ENCODE data around the gene PCYT1A. TPM values are rescaled to one million over a fixed set of nuclear protein-coding genes. Genes with fewer than 3 reads are reported as not detected.

PCYT1A gene
- total RNA-seq, 1 experiment from 2014 or later, result 63.8 TPM

DNA sequence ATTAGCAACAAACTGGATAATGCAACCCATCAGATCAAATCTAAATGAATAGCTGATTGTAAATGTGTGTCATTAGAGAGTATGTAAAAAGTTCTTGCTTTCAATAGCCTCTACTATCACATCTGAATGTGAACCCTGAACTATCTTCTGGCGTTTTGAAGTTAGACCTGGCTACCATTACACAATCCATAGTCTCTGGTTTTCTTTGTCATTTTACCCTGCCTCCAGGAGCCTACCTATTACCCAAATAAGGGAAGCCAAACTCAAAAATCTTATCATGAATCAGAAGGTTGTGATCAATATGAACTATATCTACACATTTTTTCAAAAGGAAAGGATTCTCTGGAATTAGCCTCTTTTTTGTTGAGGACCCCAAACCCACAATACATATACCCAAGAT lies 31.8 kb downstream of the PCYT1A start:
- Histone ChIP-seq H3K9ac (ENCODE audit: low read length) (no peak overlapping the region), H3K9me3 (ENCODE audit: low read length) (no peaks in the 10 kb centered on the region), H2AFZ (ENCODE audit: low read length) (no peak overlapping the region), H3K4me1 (ENCODE audit: insufficient read depth, low read length) (no peaks in the 10 kb centered on the region), H3K4me2 (ENCODE audit: low read length) (no peak overlapping the region), H3K4me3 (ENCODE audit: low read length) (no peak overlapping the region), H3K9me2 (replicated peaks; ENCODE audit: low read length) (no peaks in the 10 kb centered on the region), H3K79me2 (ENCODE audit: low read length) (no peaks in the 10 kb centered on the region), H3K27me3 (ENCODE audit: low read length) (no peaks in the 10 kb centered on the region), H3K27ac (ENCODE audit: low read length) (no peak overlapping the region), H3K36me3 (ENCODE audit: low read depth, low read length) (peaks cover 26% of the 10 kb centered on the region; the same call in 1 of the 2 replicates), H4K20me1 (ENCODE audit: low read length) (no peaks in the 10 kb centered on the region), H3F3A (ENCODE audit: low read length, unreplicated experiment) (no peaks in the 10 kb centered on the region)
- ChIA-PET POLR2A (ENCODE audit: unreplicated experiment) (no interaction called here), CTCF (no interaction called here)
- BruUV-seq (replicated peaks), result no TSS peak
- DNase-seq (no peak), ATAC-seq (no peak)
- no peak for TF ChIP-seq CTCF (conservative IDR thresholded peaks at IDR 0.05; ENCODE audit: low read depth, low read length)
- TF ChIP-seq EZH2phosphoT487 (IDR thresholded peaks at IDR 0.05; ENCODE audit: borderline replicate concordance, low read length), result no peak
- TF ChIP-seq EZH2 (IDR thresholded peaks at IDR 0.05; ENCODE audit: low read length, unreplicated experiment), result no peak
- intact Hi-C loops (cut with micrococcal nuclease), result loop anchor here (10.0 kb wide), 2 partner anchors 179 to 429 kb away; partner anchors contain the start of gene UBXN7

- no peak overlapping the region for H3K4me2 ChIP-seq (ENCODE audit: low read length)
- no peak overlapping the region for H3K27ac ChIP-seq (ENCODE audit: low read length)
- H3K36me3 ChIP-seq (ENCODE audit: low read depth, low read length), result peaks cover 24% of the 10 kb centered on the region; the same call in 1 of the 2 replicates
- ATAC-seq (no peak), DNase-seq (no peak)
- CTCF ChIA-PET, result no interaction called here
- TSS peak; percentile 12 for BruUV-seq (replicated peaks)
- H4K20me1 ChIP-seq (ENCODE audit: low read length), result no peaks in the 10 kb centered on the region
- intact Hi-C loops (cut with micrococcal nuclease), result loop anchor here (10.0 kb wide), 2 partner anchors 180 to 430 kb away; partner anchors contain the start of gene UBXN7
- no peaks in the 10 kb centered on the region for H3K9me2 ChIP-seq (replicated peaks; ENCODE audit: low read length)
- H3K79me2 ChIP-seq (ENCODE audit: low read length), result no peaks in the 10 kb centered on the region
- H3K4me1 ChIP-seq (ENCODE audit: insufficient read depth, low read length), result no peaks in the 10 kb centered on the region
- H3K9ac ChIP-seq (ENCODE audit: low read length), result no peak overlapping the region
- POLR2A ChIA-PET (ENCODE audit: unreplicated experiment), result no interaction called here
- H3F3A ChIP-seq (ENCODE audit: low read length, unreplicated experiment), result no peaks in the 10 kb centered on the region
- no peaks in the 10 kb centered on the region for H3K27me3 ChIP-seq (ENCODE audit: low read length)
- no peak overlapping the region for H2AFZ ChIP-seq (ENCODE audit: low read length)
- no peak for TF ChIP-seq CTCF (conservative IDR thresholded peaks at IDR 0.05; ENCODE audit: low read depth, low read length)
- TF ChIP-seq EZH2phosphoT487 (IDR thresholded peaks at IDR 0.05; ENCODE audit: borderline replicate concordance, low read length), result no peak
- TF ChIP-seq EZH2 (IDR thresholded peaks at IDR 0.05; ENCODE audit: low read length, unreplicated experiment), result no peak
- no peaks in the 10 kb centered on the region for H3K9me3 ChIP-seq (ENCODE audit: low read length)
- no peak overlapping the region for H3K4me3 ChIP-seq (ENCODE audit: low read length)
Measured at GRCh38 chr3:196254376-196255283, 32.9 kb downstream of the PCYT1A start.

DNA sequence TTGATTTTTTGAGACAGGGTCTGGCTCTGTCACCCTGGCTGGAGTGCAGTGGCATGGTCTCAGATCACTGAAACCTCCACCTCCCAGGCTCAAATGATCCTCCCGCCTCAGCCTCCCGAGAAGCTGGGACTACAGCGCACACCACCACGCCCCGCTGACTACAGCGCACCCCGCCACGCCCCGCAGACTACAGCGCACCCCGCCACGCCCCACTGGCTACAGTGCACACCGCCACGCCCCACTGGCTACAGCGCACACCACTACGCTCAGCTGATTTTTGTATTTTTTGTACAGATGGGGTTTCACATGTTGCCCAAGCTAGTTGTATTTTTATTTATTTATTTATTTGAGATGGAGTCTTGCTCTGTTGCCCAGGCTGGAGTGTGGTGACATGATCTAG lies 35.6 kb downstream of the PCYT1A start:
- Histone ChIP-seq H3K79me2 (ENCODE audit: low read length) (no peaks in the 10 kb centered on the region; the same call in 1 of the 2 replicates), H3K27me3 (ENCODE audit: low read length) (no peaks in the 10 kb centered on the region), H2AFZ (ENCODE audit: low read length) (no peak overlapping the region), H3K4me3 (ENCODE audit: low read length) (no peak overlapping the region), H3F3A (ENCODE audit: low read length, unreplicated experiment) (no peaks in the 10 kb centered on the region), H3K9me2 (replicated peaks; ENCODE audit: low read length) (no peaks in the 10 kb centered on the region), H3K36me3 (ENCODE audit: low read depth, low read length) (peaks cover 23% of the 10 kb centered on the region; the same call in 1 of the 2 replicates), H3K4me2 (ENCODE audit: low read length) (no peak overlapping the region), H3K9ac (ENCODE audit: low read length) (no peak overlapping the region), H3K9me3 (ENCODE audit: low read length) (no peaks in the 10 kb centered on the region), H4K20me1 (ENCODE audit: low read length) (no peaks in the 10 kb centered on the region), H3K27ac (ENCODE audit: low read length) (no peak overlapping the region), H3K4me1 (ENCODE audit: insufficient read depth, low read length) (peaks cover 11% of the 10 kb centered on the region)
- ChIA-PET CTCF (no interaction called here), POLR2A (ENCODE audit: unreplicated experiment) (no interaction called here)
- no peak for DNase-seq
- TF ChIP-seq CTCF (conservative IDR thresholded peaks at IDR 0.05; ENCODE audit: low read depth, low read length), result no peak
- TF ChIP-seq EZH2phosphoT487 (IDR thresholded peaks at IDR 0.05; ENCODE audit: borderline replicate concordance, low read length), result no peak
- TF ChIP-seq EZH2 (IDR thresholded peaks at IDR 0.05; ENCODE audit: low read length, unreplicated experiment), result no peak
- intact Hi-C loops (cut with micrococcal nuclease), result loop anchor here (2.0 to 10.0 kb wide), 3 partner anchors 183 to 433 kb away; partner anchors contain the start of gene UBXN7
- BruUV-seq (replicated peaks), result no TSS peak
- ATAC-seq, result no peak
